GM12874 (cell line): Measurements from ENCODE around the gene PITPNB.

Source experiments
- TF ChIP-seq, protein P1 (sequence below): IDR thresholded peaks from 2 replicates; pipeline ENCODE4 v1.5.1; 2011; ENCODE audit warnings: low read depth, mild to moderate bottlenecking, control low read depth, low read length, moderate library complexity; ENCODE audit not compliant: insufficient read depth

Gene PITPNB

DNA sequence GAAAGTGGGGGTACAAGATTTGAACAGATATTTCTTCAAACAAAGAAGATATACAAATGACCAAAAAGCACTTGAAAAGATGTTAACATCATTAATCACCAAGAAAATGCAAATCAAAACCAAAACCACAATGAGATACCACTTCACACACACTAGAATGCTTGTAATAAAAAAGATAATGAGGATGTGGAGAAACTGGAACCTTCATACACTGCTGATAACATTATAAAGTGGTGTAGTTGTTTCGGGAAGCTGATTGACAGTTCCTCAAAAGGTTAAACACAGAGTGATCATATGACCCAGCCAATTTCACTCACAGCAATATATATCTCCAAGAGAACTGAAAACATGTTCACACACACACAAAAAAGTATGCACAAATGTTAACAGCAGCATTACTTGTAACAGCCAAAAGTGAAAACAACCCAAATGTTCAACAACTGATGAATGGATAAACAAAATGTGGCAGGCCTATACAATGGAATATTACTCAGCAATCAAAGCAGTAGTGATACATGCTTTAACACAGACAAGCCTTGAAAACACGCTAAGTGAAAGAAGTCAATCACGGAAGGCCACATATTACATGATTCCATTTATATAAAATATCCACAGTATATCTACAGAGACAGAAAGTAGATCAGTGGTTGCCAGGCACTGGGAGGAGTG, 15.1 kb downstream of the PITPNB start:
- TF ChIP-seq, protein P1, sequence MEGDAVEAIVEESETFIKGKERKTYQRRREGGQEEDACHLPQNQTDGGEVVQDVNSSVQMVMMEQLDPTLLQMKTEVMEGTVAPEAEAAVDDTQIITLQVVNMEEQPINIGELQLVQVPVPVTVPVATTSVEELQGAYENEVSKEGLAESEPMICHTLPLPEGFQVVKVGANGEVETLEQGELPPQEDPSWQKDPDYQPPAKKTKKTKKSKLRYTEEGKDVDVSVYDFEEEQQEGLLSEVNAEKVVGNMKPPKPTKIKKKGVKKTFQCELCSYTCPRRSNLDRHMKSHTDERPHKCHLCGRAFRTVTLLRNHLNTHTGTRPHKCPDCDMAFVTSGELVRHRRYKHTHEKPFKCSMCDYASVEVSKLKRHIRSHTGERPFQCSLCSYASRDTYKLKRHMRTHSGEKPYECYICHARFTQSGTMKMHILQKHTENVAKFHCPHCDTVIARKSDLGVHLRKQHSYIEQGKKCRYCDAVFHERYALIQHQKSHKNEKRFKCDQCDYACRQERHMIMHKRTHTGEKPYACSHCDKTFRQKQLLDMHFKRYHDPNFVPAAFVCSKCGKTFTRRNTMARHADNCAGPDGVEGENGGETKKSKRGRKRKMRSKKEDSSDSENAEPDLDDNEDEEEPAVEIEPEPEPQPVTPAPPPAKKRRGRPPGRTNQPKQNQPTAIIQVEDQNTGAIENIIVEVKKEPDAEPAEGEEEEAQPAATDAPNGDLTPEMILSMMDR = no peak

DNA sequence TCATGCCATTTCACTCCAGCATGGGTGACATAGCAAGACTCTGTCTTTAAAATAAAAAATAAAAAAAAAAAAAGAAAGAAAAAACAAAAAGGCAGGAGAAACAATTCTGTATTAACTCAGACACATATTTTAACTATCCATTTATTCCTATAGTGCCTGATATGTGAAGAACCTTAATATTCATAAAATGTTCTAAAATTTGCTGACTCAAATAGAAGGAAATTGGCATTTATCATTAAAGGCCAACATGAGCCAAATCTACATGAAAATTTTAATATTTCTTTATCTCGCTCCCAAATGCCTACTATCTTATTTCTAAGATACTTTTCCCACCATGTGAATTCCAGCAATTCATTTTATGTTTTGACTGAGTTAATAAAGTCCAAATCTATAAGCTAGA, 18.9 kb downstream of the PITPNB start:
- TF ChIP-seq, protein P1 = no peak

DNA sequence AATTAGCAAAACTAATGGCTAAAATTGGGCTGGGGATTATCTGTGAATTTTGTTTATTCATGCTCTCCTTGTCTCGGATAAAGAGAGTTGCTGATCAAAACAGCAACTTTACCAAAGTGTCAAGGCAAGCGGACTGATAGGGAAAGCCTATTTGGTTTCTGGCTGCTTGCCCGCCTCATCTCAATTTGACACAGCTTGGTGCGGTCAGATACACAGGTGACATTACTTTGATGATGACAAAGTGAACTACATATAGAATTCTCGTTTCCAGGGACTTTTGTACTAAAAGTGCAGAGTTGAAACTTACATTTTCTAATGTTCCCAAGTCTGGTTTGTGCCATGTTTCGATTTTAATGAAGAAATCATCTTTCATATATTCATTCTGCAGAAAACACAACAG, 22.8 kb downstream of the PITPNB start:
- TF ChIP-seq, protein P1 = no peak

DNA sequence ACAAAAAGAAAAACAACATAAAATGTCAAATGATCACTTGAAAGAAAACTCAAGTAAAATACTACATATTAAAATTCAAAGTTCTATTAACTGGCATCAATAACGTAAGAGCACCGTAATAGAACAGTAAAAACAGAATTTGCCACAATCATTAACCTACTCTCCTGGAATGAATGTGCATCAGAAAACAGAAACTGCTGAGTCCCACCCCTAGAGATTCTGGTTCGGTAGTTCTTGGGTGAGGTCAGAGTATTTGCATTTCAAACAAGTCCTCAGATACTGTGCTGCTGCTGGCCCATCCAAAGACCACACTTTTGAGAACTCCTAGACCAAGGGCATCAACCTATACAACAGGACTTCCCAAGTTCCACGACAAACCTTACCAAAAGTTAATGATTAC, 23.5 kb downstream of the PITPNB start:
- TF ChIP-seq, protein P1 = no peak

DNA sequence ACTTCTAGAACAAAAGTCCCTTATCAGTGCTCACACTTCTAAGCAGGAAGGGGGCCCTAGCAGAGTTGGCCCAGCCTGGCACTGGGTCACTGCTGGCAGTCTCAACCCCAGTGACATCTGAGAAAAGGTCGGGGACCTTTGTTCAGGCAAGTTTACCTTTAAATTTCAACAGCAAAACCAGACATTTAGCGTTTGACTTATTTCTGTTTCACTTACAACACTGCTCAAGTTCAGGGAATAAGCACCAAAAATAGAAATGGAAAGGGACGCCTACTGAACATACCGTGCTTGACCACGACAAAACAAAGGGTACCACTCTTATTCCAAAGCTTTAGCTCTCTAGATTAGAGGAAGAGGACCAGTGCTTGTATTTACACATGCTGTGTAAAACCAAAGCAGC, 26.2 kb downstream of the PITPNB start:
- TF ChIP-seq, protein P1 = no peak

DNA sequence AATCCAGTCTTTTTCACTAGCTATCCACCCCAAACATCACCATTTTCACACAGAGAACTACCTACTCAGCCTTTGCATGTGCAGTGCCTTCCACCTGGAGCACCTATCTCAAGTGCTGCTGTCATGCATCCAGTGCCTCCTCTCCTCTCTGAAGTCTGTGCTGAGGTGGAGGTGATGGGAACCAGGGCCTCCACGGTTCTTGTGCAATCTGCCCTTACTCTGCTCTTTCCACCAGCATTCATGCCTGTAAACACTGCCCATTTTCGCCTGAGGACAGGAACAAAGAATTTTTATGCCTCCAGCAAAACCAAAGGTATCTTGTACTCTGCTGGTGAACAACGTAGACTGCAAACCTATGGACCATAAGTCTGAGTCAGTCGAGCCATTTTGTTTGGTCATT, 27.0 kb downstream of the PITPNB start:
- TF ChIP-seq, protein P1 = no peak

DNA sequence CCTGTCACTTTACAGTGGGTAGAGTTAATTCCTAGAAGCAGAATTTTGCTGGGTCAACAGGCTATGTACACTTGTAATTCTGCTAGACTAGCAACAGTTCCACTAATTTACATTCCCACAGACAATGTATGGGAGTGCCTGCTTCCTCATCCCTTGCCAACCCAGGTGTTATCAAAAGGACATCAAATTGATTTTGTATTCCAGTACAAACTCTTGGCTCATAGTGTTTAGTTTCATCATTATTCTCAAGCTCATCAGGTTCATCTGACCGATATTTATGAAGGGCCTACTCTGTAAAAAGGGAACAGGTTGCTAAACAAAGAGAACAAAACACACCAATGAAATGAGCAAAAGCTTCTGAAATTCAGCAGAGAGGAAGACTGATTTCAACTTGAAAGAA, 30.7 kb downstream of the PITPNB start:
- TF ChIP-seq, protein P1 = no peak
